Measurements from ENCODE around the gene COG5. TPM values are rescaled to one million over a fixed set of nuclear protein-coding genes. Genes with fewer than 3 reads are reported as not detected.

The COG5 gene
- total RNA-seq, 1 experiment from 2014 or later = 20.2 TPM

GRCh38 chr7:107207459-107207858 is 356.3 kb downstream of the COG5 start:
- Mint-ChIP-seq H3K4me1 (no peaks in the 10 kb centered on the region), H3K4me3 (no peak overlapping the region), H3K36me3 (ENCODE audit: insufficient read depth in 1 of 3, low read depth in 3 of 3) (peaks cover 7 to 27% (median 19%) of the 10 kb centered on the region in 3 experiments; a peak in 6 of 7 replicates), H3K9me3 (no peaks in the 10 kb centered on the region), H3K27me3 (ENCODE audit: low read depth) (no peaks in the 10 kb centered on the region), H3K27ac (no peak overlapping the region)
- Histone ChIP-seq H4K91ac (ENCODE audit: insufficient read length, low read depth, low read length) (no peak overlapping the region), H2BK12ac (ENCODE audit: insufficient read length, low read depth, low read length) (no peak overlapping the region), H3K14ac (ENCODE audit: insufficient read depth, low read length) (no peak overlapping the region), H3K27ac (ENCODE audit: insufficient read length, low read depth, low read length) (no peak overlapping the region), H2BK120ac (ENCODE audit: low read depth, low read length, poor library complexity, severe bottlenecking) (no peak overlapping the region), H3K4me1 (ENCODE audit: insufficient read depth, low read length) (no peaks in the 10 kb centered on the region), H3K27me3 (ENCODE audit: insufficient read depth, low read length) (no peaks in the 10 kb centered on the region), H4K5ac (ENCODE audit: insufficient read length, low read depth, low read length) (no peak overlapping the region), H3K4me2 (ENCODE audit: insufficient read depth, insufficient read length, low read length) (no peak overlapping the region), H3K4ac (ENCODE audit: low read depth, low read length) (no peak overlapping the region), H3K79me2 (ENCODE audit: insufficient read depth, low read length) (no peaks in the 10 kb centered on the region), H4K20me1 (ENCODE audit: control insufficient read depth, insufficient read depth, insufficient read length) (no peaks in the 10 kb centered on the region), H2AK5ac (ENCODE audit: insufficient read length, low read length) (no peak overlapping the region), H2BK15ac (ENCODE audit: low read depth, low read length) (no peak overlapping the region), H2BK5ac (ENCODE audit: insufficient read length, low read length) (no peak overlapping the region), H3K9ac (ENCODE audit: extremely low read depth, insufficient read length, low read length) (no peak overlapping the region), H3K9me3 (ENCODE audit: control insufficient read depth, low read depth, low read length) (no peaks in the 10 kb centered on the region), H3K23me2 (ENCODE audit: insufficient read length, low read depth, low read length, poor library complexity, severe bottlenecking) (no peaks in the 10 kb centered on the region), H3T11ph (ENCODE audit: low read length) (no peak overlapping the region), H3K56ac (ENCODE audit: insufficient read length, low read depth, low read length) (no peak overlapping the region), H4K8ac (replicated peaks; ENCODE audit: insufficient read length, low read depth, low read length) (no peak overlapping the region), H2AFZ (ENCODE audit: low read length) (no peak overlapping the region), H3K79me1 (ENCODE audit: insufficient read depth, low read depth, low read length, poor library complexity, severe bottlenecking) (no peaks in the 10 kb centered on the region), H2BK20ac (ENCODE audit: low read depth, low read length, poor library complexity, severe bottlenecking) (no peak overlapping the region), H3K23ac (ENCODE audit: insufficient read length, low read depth, low read length) (no peak overlapping the region), H3K18ac (ENCODE audit: insufficient read length, low read depth, low read length) (no peak overlapping the region)
- WGBS (ENCODE audit: extremely low coverage, insufficient read length, low lambda C conversion rate) = no CpG with 5 or more reads among the region's 5 CpGs
- TF ChIP-seq CTCF (conservative IDR thresholded peaks at IDR 0.05) = no peak
- DNase-seq = no peak

Data from H9 (cell line).